Measurements from ENCODE around the gene RRP8.

Gene RRP8

DNA sequence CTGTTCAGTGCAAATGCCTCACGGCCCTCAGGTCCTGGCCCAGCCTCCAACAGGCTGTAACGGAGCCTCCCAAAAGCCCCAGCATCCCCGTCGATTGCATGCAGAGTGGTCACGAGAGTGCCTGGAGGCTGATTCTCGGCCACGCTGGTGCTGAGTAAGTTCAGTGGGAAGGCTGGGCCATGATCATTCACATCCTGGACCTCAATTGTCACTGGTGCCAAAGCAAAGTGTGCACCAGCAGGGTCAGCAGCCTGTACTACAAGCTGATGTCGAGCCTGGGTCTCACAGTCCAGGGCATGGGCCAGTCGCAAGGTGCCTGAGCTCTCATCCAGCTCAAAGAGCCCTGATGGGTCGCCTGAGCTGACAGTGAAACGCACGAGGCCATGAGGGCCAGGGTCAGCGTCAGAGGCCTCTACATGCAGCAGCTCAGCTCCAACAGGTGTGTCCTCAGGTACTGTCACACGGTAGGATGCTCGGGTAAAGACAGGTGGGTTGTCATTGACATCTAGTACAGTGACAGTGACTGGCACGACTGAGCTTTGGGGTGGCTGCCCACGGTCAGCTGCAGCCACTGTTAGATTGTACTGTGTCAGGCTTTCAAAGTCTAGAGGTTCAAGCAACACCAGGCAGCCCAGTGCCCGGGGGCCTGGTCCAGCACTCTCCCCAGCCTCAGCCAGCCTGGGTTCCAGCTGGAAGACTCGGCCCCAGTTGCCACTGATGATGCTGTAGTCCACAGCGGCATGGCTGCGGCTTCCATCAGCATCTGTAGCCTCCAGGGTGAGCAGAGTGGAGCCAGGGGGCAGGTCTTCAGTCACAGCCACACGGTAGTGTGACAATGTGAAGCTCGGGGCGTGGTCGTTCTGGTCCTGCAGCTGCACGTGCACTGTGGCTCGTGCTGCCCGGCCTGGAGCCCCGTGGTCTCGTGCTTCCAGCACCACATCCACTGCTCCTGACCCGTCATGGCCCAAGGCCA lies 20.3 kb upstream of the RRP8 start:
- no peak for ATAC-seq
- TF ChIP-seq, protein P1, sequence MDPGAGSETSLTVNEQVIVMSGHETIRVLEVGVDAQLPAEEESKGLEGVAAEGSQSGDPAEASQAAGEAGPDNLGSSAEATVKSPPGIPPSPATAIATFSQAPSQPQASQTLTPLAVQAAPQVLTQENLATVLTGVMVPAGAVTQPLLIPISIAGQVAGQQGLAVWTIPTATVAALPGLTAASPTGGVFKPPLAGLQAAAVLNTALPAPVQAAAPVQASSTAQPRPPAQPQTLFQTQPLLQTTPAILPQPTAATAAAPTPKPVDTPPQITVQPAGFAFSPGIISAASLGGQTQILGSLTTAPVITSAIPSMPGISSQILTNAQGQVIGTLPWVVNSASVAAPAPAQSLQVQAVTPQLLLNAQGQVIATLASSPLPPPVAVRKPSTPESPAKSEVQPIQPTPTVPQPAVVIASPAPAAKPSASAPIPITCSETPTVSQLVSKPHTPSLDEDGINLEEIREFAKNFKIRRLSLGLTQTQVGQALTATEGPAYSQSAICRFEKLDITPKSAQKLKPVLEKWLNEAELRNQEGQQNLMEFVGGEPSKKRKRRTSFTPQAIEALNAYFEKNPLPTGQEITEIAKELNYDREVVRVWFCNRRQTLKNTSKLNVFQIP (CRISPR knock-in tag; IDR thresholded peaks at IDR 0.05; ENCODE audit: borderline replicate concordance, low read depth), result no peak
- TF ChIP-seq, protein P2, sequence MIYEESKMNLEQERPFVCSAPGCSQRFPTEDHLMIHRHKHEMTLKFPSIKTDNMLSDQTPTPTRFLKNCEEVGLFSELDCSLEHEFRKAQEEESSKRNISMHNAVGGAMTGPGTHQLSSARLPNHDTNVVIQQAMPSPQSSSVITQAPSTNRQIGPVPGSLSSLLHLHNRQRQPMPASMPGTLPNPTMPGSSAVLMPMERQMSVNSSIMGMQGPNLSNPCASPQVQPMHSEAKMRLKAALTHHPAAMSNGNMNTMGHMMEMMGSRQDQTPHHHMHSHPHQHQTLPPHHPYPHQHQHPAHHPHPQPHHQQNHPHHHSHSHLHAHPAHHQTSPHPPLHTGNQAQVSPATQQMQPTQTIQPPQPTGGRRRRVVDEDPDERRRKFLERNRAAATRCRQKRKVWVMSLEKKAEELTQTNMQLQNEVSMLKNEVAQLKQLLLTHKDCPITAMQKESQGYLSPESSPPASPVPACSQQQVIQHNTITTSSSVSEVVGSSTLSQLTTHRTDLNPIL (CRISPR knock-in tag; IDR thresholded peaks at IDR 0.05; ENCODE audit: low read depth), result no peak
- no peak for TF ChIP-seq SNAI2 (CRISPR knock-in tag; IDR thresholded peaks at IDR 0.05)
- no peak for TF ChIP-seq RARB (CRISPR knock-in tag; IDR thresholded peaks at IDR 0.05)
- TF ChIP-seq TCF4 (CRISPR knock-in tag; IDR thresholded peaks at IDR 0.05; ENCODE audit: borderline replicate concordance), result no peak
- TF ChIP-seq TOX (CRISPR knock-in tag; IDR thresholded peaks at IDR 0.05; ENCODE audit: borderline replicate concordance), result no peak
- no peak for TF ChIP-seq ZFP30 (CRISPR knock-in tag; IDR thresholded peaks at IDR 0.05)

DNA sequence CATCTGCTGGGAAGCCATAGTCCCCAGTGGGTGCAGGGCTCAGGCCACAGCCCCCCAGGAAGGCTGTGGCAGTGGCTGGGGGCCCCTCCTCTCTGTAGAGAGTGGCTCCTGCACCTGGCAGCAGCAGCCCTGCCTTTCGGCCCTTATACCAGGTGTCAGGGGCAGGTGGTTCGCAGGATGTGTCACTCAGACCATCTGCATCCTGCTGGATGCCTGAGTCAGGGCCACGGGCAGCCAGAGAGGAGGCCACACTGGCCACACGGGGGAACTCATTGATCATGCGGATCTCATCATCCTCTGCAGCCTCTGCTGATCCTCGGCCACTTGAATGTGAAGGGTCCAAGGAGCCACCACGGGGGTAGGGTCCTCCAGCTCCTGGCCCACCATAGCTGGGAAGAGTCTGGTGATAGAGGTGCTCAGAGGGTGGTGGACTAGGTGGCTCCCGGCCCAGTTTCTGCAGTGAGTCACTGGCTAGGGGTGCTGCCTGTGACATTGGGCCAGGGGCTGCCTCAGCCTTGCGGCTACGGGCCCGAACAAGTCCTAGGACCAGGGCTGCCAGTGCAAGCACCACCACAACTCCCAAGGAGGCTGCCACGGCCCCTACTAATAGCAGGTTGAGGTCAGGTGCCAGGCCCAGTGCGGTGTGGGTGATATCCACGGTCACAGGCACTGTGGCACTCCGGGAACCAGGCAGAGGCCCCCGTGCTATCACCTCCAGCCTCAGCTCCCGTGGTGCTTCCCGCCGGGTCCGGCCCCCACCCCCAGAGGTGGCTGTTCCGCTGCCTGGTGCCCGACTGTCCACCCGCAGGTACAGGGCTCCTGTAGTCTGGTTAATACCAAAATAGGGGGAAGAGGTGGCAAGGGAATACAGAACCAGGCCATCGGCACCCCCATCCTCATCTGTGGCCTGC lies 19.1 kb upstream of the RRP8 start:
- TF ChIP-seq TOX (CRISPR knock-in tag; IDR thresholded peaks at IDR 0.05; ENCODE audit: borderline replicate concordance), result no peak
- TF ChIP-seq SNAI2 (CRISPR knock-in tag; IDR thresholded peaks at IDR 0.05), result no peak
- no peak for TF ChIP-seq PPARA (CRISPR knock-in tag; IDR thresholded peaks at IDR 0.05; ENCODE audit: borderline replicate concordance)
- TF ChIP-seq, protein P3, sequence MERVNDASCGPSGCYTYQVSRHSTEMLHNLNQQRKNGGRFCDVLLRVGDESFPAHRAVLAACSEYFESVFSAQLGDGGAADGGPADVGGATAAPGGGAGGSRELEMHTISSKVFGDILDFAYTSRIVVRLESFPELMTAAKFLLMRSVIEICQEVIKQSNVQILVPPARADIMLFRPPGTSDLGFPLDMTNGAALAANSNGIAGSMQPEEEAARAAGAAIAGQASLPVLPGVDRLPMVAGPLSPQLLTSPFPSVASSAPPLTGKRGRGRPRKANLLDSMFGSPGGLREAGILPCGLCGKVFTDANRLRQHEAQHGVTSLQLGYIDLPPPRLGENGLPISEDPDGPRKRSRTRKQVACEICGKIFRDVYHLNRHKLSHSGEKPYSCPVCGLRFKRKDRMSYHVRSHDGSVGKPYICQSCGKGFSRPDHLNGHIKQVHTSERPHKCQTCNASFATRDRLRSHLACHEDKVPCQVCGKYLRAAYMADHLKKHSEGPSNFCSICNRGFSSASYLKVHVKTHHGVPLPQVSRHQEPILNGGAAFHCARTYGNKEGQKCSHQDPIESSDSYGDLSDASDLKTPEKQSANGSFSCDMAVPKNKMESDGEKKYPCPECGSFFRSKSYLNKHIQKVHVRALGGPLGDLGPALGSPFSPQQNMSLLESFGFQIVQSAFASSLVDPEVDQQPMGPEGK (CRISPR knock-in tag; IDR thresholded peaks at IDR 0.05; ENCODE audit: borderline replicate concordance), result no peak
- TF ChIP-seq ZFP30 (CRISPR knock-in tag; IDR thresholded peaks at IDR 0.05), result no peak
- TF ChIP-seq ZNF565 (CRISPR knock-in tag; conservative IDR thresholded peaks at IDR 0.05; ENCODE audit: low read depth), result no peak
- TF ChIP-seq, protein P2 (CRISPR knock-in tag; IDR thresholded peaks at IDR 0.05; ENCODE audit: low read depth), result no peak
- ATAC-seq, result no peak

DNA sequence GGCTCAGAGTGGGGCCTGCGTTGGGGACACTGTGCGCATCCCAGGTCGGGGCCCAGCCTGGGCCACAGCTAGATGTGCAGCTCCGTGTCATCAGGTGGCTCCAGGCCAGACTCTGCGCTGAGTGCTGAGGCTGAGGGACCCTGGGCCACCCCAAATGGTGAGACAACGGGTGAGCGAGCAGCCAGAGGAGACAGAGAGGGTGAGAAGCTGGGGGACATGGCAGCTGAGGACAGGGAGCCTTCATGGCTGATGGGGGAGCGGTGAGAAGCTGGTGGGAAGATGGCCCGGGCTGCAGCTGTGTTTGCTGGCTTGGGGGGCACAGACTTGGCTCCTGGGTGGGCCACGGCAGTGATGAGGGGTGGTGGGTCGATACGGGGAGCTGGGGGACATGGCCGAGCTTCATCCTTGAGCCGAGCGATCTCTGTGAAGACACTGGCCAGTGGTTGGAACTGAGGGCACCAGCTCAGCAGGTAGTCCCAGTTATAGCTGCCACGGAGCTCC lies 18.3 kb upstream of the RRP8 start:
- no peak for ATAC-seq
- TF ChIP-seq, protein P3 (CRISPR knock-in tag; IDR thresholded peaks at IDR 0.05; ENCODE audit: borderline replicate concordance), result no peak
- TF ChIP-seq, protein P4, sequence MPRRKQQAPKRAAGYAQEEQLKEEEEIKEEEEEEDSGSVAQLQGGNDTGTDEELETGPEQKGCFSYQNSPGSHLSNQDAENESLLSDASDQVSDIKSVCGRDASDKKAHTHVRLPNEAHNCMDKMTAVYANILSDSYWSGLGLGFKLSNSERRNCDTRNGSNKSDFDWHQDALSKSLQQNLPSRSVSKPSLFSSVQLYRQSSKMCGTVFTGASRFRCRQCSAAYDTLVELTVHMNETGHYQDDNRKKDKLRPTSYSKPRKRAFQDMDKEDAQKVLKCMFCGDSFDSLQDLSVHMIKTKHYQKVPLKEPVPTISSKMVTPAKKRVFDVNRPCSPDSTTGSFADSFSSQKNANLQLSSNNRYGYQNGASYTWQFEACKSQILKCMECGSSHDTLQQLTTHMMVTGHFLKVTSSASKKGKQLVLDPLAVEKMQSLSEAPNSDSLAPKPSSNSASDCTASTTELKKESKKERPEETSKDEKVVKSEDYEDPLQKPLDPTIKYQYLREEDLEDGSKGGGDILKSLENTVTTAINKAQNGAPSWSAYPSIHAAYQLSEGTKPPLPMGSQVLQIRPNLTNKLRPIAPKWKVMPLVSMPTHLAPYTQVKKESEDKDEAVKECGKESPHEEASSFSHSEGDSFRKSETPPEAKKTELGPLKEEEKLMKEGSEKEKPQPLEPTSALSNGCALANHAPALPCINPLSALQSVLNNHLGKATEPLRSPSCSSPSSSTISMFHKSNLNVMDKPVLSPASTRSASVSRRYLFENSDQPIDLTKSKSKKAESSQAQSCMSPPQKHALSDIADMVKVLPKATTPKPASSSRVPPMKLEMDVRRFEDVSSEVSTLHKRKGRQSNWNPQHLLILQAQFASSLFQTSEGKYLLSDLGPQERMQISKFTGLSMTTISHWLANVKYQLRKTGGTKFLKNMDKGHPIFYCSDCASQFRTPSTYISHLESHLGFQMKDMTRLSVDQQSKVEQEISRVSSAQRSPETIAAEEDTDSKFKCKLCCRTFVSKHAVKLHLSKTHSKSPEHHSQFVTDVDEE (CRISPR knock-in tag; IDR thresholded peaks at IDR 0.05), result no peak
- no peak for TF ChIP-seq ARNTL (CRISPR knock-in tag; IDR thresholded peaks at IDR 0.05; ENCODE audit: borderline replicate concordance, low read depth)
- no peak for TF ChIP-seq ZC3H10 (CRISPR knock-in tag; IDR thresholded peaks at IDR 0.05)
- no peak for TF ChIP-seq SNAI2 (CRISPR knock-in tag; IDR thresholded peaks at IDR 0.05)
- no peak for TF ChIP-seq BACH2 (CRISPR knock-in tag; IDR thresholded peaks at IDR 0.05; ENCODE audit: borderline replicate concordance)
- no peak for TF ChIP-seq ZFP3 (CRISPR knock-in tag; IDR thresholded peaks at IDR 0.05)
- TF ChIP-seq ZNF8 (CRISPR knock-in tag; IDR thresholded peaks at IDR 0.05), result no peak
- TF ChIP-seq TOX (CRISPR knock-in tag; IDR thresholded peaks at IDR 0.05; ENCODE audit: borderline replicate concordance), result no peak
